Endothelial cell (in vitro differentiated cells): ENCODE data around the gene VAMP1. TPM values are rescaled to one million over a fixed set of nuclear protein-coding genes. Genes with fewer than 3 reads are reported as not detected.

ENCODE experiments used
- DNase-seq: peaks from one replicate; pipeline ENCODE4 v3.0.0; 2021; ENCODE audit warnings: low spot score
- H3K27ac Mint-ChIP-seq: one replicate; pipeline ENCODE4 v1.8.0; 2021; ENCODE audit warnings: mixed read lengths, inconsistent platforms; ENCODE audit not compliant: unreplicated experiment
- H3K27me3 Mint-ChIP-seq: one replicate; pipeline ENCODE4 v1.8.0; 2021; ENCODE audit warnings: mild to moderate bottlenecking, moderate library complexity, mixed read lengths, inconsistent platforms; ENCODE audit not compliant: unreplicated experiment
- H3K36me3 Mint-ChIP-seq: one replicate; pipeline ENCODE4 v1.8.0; 2021; ENCODE audit warnings: mild to moderate bottlenecking, low read depth, mixed read lengths, inconsistent platforms; ENCODE audit not compliant: unreplicated experiment
- H3K4me1 Mint-ChIP-seq: one replicate; pipeline ENCODE4 v1.8.0; 2021; ENCODE audit warnings: mild to moderate bottlenecking, mixed read lengths, inconsistent platforms; ENCODE audit not compliant: unreplicated experiment
- H3K4me3 Mint-ChIP-seq: one replicate; pipeline ENCODE4 v1.8.0; 2021; ENCODE audit warnings: mild to moderate bottlenecking, mixed read lengths, inconsistent platforms; ENCODE audit not compliant: unreplicated experiment
- H3K9me3 Mint-ChIP-seq: one replicate; pipeline ENCODE4 v1.8.0; 2021; ENCODE audit warnings: mixed read lengths, inconsistent platforms; ENCODE audit not compliant: unreplicated experiment
- total RNA-seq: library from RNA; stranded (reverse); fragmentation: NEBNext Ultra II Directional; extraction: Animal tissue kit (Norgen Biotek cat#: 25700); gene quantifications from one replicate; pipeline ENCODE4 v1.2.1, GENCODE V29; 2021; ENCODE audit not compliant: unreplicated experiment
- TF ChIP-seq, protein P1 (sequence below): fragments of 200-600 bp; sonication (generic); IDR thresholded peaks from one replicate; pipeline ENCODE4 v1.5.0; 2021; ENCODE audit warnings: antibody characterized with exemption; ENCODE audit not compliant: unreplicated experiment

The VAMP1 gene
- total RNA-seq, 1 donor from 2014 or later, result 5.5 TPM

DNA sequence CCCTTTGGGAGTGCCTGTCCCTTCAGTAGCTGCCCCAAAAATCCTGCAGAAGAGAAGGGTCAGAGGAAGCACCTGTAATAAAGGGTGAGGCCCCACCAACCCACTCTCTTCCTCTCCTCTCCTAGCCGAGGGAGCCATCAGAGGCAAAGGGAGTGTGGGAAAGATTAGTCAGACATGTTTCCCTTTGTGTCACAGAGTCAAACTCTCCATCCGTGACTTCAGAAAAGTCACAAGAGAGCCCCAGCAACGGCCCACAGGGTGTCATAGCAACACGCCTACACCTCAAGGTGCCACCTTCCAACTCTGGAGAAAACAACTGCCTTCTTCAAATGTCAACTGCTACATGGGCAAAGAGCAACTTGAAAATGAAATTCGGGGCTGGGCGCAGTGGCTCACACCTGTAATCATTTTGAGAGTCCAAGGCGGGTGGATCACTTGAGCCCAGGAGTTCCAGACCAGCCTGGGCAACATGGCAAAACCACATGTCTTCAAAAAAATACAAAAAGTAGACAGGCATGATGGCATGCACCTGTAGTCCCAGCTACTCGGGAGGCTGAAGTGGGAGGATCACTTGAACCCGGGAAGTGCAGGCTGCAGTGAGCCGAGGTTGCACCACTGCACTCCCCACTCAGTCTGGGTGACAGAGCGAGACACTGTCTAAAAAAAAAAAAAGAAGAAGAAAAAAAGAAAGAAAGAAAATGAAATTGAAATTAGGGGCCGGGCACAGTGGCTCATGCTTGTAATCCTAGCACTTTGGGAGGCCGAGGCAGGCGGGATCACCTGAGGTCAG is 43.4 kb downstream of the VAMP1 start:
- Mint-ChIP-seq H3K4me1 (peaks cover 12% of the 10 kb centered on the region), H3K27ac (no peak overlapping the region)
- no peak for DNase-seq

DNA sequence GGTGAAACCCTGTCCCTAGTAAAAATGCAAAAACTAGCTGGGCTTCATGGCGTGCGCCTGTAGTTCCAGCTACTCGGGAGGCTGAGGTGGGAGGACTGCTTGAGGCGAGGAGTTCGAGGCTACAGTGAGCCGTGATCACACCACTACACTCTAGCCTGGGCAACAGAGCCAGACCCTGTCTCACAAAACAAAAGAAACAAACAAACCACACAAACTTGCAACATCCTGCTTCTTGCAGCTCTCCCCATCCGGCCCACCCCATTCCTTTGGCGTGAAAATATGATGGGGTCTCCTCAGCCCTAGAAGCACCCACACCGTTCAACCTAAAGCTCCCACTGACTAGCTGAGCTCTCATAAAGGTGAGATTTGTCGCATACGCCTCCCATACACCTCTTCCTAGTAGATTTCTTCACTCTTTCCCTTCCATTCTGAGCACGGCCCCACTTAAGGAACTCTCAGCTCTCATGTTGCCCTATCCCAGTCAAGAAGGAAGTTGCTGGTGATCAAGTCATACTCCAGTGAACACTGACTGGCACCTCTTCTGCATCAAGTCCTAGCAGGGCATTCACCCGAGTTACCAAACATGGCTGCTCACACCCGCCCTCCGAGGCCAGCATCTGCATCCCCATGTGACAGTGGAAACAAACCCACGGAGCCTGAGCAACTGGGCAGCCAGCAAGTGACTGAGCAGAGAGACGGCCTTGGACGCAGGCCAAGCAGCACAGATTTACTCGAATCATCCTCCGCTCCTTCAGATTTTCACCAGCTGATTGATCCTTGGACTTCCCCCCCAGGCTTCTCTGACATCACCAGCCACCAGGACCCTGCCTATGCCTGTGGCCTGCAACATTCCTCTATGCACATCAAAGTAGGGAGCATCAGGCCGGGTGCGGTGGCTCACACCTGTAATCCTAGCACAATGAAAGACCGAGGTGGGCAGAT is 44.6 kb downstream of the VAMP1 start:
- Mint-ChIP-seq H3K36me3 (no peaks in the 10 kb centered on the region), H3K27me3 (no peaks in the 10 kb centered on the region), H3K4me1 (peaks cover 10% of the 10 kb centered on the region), H3K4me3 (no peak overlapping the region), H3K9me3 (no peaks in the 10 kb centered on the region), H3K27ac (no peak overlapping the region)
- TF ChIP-seq, protein P1, sequence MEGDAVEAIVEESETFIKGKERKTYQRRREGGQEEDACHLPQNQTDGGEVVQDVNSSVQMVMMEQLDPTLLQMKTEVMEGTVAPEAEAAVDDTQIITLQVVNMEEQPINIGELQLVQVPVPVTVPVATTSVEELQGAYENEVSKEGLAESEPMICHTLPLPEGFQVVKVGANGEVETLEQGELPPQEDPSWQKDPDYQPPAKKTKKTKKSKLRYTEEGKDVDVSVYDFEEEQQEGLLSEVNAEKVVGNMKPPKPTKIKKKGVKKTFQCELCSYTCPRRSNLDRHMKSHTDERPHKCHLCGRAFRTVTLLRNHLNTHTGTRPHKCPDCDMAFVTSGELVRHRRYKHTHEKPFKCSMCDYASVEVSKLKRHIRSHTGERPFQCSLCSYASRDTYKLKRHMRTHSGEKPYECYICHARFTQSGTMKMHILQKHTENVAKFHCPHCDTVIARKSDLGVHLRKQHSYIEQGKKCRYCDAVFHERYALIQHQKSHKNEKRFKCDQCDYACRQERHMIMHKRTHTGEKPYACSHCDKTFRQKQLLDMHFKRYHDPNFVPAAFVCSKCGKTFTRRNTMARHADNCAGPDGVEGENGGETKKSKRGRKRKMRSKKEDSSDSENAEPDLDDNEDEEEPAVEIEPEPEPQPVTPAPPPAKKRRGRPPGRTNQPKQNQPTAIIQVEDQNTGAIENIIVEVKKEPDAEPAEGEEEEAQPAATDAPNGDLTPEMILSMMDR, result no peak
- DNase-seq, result no peak

More for the DNA sequence above, 43.4 kb downstream of the VAMP1 start:
- TF ChIP-seq, protein P1, result no peak
- H3K9me3 Mint-ChIP-seq, result no peaks in the 10 kb centered on the region
- H3K27me3 Mint-ChIP-seq, result no peaks in the 10 kb centered on the region
- H3K4me3 Mint-ChIP-seq, result no peak overlapping the region
- H3K36me3 Mint-ChIP-seq, result no peaks in the 10 kb centered on the region

DNA sequence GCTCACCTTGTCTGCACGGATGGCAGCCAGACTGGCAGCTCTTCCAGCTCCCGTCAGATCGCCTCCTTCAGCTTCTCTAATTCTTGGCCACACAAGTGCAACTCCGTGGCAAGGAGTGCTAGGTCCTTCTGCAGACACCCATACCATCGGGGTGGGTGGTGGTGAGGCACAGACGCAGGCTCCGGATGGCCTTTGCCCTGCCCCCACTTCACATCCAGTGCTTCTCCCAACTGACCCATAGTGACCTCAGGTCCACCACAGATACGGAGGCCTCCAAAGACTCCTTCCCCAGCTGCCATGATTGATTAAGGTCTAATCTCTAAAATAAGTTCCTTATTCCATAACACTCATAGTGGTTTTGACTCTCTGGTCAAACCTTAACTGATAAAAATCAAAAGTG is 45.6 kb downstream of the VAMP1 start:
- Mint-ChIP-seq H3K27ac (no peak overlapping the region), H3K36me3 (no peaks in the 10 kb centered on the region), H3K4me3 (no peak overlapping the region), H3K9me3 (no peaks in the 10 kb centered on the region), H3K27me3 (no peaks in the 10 kb centered on the region), H3K4me1 (no peaks in the 10 kb centered on the region)
- TF ChIP-seq, protein P1, result no peak
- DNase-seq, result no peak

DNA sequence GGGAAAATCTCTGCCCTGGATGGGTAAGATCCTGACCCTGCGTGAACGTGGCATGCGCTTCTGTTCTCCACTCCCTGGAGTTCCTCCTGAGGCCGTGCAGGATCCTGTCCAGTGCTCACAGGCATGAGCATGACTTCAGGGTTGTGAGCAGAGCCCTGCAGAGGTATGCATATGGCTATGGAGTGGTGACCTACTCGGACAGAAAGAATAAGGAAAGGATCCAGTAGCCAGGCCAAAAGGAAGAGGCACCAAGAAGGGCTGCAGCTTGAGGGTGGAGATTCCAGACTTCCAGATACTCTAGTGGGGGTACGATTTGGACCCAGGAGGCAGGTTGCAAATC is 46.5 kb downstream of the VAMP1 start:
- no peak for DNase-seq
- Mint-ChIP-seq H3K36me3 (no peaks in the 10 kb centered on the region), H3K27ac (no peak overlapping the region), H3K4me3 (no peak overlapping the region), H3K4me1 (peaks cover 5% of the 10 kb centered on the region), H3K9me3 (no peaks in the 10 kb centered on the region), H3K27me3 (no peaks in the 10 kb centered on the region)
- TF ChIP-seq, protein P1, result no peak
